Measurements from ENCODE around the gene GPR132. TPM values are rescaled to one million over a fixed set of nuclear protein-coding genes. Genes with fewer than 3 reads are reported as not detected.
A peak's percentile ranks its signal among the peaks of the same experiment; 100 is the strongest.
"Not testable (repeated sequence)": the region's sequence is repeated elsewhere in the genome, so short reads cannot be mapped to it uniquely, and the experiment has no call there.

Gene GPR132
- total and polyA plus RNA-seq, 8 donors, result 0.14 to 2.3 (median 0.55) TPM

DNA sequence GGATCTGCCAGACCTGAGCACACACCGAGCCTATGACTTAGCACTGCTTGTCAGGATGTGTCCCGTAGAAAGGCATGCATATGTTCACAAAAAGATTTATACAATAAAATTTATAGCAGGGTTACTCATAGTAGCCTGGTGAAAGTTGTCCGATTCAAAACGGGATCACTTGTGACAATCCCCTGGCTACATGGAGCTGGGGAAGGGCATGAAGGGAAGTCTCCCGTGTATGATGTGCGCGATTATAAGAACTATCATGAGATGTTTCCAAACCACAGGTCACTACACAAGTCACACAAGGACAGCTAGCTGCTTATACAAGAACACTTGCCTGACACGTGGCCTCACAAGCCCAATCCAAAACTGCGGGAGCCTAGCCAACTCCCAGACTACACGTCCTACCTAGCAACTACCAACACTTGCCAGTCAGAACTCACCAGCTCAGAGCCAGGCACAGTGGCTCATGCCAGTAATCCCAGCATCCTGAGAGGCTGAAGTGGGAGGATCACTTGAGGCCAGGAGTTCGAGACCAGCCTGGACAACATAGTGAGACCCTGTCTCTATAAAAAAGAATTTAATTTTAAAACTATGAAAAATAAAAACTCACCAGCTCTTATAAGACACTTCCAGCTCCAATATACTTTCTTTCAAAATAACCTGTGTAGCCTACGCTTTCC lies 36.8 kb downstream of the GPR132 start:
- Histone ChIP-seq H3K9me3 (no peaks in the 10 kb centered on the region), H3K36me3 (no peaks in the 10 kb centered on the region), H3K4me3 (no peak overlapping the region), H3K27me3 (no peaks in the 10 kb centered on the region), H3K27ac (no peak overlapping the region), H3K4me1 (no peaks in the 10 kb centered on the region)
- no peak for TF ChIP-seq CTCF (IDR thresholded peaks at IDR 0.05)
- 72 to 85% methylated on average over 12 of the region's 12 CpGs for WGBS, 2 donors
- DNase-seq (no peak), FAIRE-seq (no peak), ATAC-seq (peak in 1 of 4 donors; percentile 32)
- intact Hi-C loops (cut with DNase I), result no loop called here

- H3K9me3 ChIP-seq; H3K4me3 ChIP-seq; intact Hi-C loops (cut with DNase I); H3K27me3 ChIP-seq; DNase-seq; H3K4me1 ChIP-seq; H3K27ac ChIP-seq; H3K36me3 ChIP-seq; ATAC-seq; FAIRE-seq: not testable (repeated sequence)
- 72 to 78% methylated on average over 4 of the region's 4 CpGs for WGBS, 2 donors
These were observed 37.5 kb downstream of the GPR132 start for GRCh38 chr14:105027718-105028117.

- no peak overlapping the region for H3K27ac ChIP-seq
- intact Hi-C loops (cut with DNase I), result no loop called here
- H3K4me1 ChIP-seq, result peaks cover 0 to 4% (median 0%) of the 10 kb centered on the region in 3 donors
- no peak for TF ChIP-seq CTCF (IDR thresholded peaks at IDR 0.05)
- FAIRE-seq, result no peak
- H3K36me3 ChIP-seq, result no peaks in the 10 kb centered on the region
- no peak for DNase-seq
- H3K9me3 ChIP-seq, result no peaks in the 10 kb centered on the region
- no peak overlapping the region for H3K4me3 ChIP-seq
- ATAC-seq, result peak in 2 of 4 donors; percentile 18 to 31
- 30 to 44% methylated on average over 1 of the region's 1 CpG for WGBS, 2 donors
- no peaks in the 10 kb centered on the region for H3K27me3 ChIP-seq
These were observed 38.2 kb downstream of the GPR132 start for GRCh38 chr14:105026802-105027563.

DNA sequence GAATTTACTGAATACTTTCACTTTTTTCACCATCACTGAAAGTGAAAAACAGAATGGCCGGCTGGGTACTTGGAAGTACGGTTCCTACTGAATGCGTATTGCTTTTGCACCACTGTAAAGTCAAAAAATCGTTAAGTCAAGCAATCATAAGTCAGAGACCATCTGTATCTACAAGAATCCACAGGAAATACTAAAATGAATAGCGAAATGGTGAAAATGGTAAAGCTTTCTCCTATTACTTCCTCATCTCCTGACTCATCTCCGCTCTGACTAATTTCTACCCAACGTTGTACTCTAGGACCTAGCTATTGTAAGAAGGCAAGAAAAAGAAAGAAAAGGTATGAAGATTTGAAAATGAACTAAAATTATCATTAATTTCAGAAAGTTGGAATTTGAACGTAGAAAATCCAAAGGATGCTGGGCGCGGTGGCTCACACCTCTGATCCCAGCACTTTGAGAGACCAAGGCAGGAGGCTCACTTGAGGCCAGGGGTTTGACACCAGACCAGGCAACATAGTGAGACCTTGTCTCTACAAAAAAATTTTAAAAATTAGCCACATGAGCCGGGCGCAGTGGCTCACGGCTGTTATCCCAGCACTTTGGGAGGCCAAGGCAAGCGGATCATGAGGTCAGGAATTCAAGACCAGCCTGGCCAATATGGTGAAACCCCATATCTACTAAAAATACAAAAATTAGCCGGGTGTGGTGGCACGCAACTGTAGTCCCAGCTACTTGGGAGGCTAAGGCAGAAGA lies 39.0 kb downstream of the GPR132 start:
- intact Hi-C loops (cut with DNase I), result no loop called here
- DNase-seq, result no peak
- no peak for FAIRE-seq

More for the DNA sequence above, 39.0 kb downstream of the GPR132 start:
- ATAC-seq, result no peak
- Histone ChIP-seq H3K36me3 (no peaks in the 10 kb centered on the region), H3K9me3 (no peaks in the 10 kb centered on the region), H3K27ac (no peak overlapping the region), H3K27me3 (no peaks in the 10 kb centered on the region), H3K4me3 (no peak overlapping the region), H3K4me1 (peaks cover 0 to 7% (median 0%) of the 10 kb centered on the region in 3 donors)
- TF ChIP-seq CTCF (IDR thresholded peaks at IDR 0.05), result no peak
- WGBS, 2 donors, result 87 to 91% methylated on average over 16 of the region's 16 CpGs

Measured in pancreas (tissue), 10 donors.